Epithelial cell of alveolus of lung (primary cell): Measurements from ENCODE around the gene DCAF6. TPM values are rescaled to one million over a fixed set of nuclear protein-coding genes. Genes with fewer than 3 reads are reported as not detected.

Experiments used
- total RNA-seq: library from RNA; depleted of rRNA; stranded (reverse); fragments of >200 nt; gene quantifications from 2 replicates; pipeline ENCODE4 v1.2.1, GENCODE V29; 2015

The DCAF6 gene
- total RNA-seq: 31.9 and 51.0 TPM in 2 replicates

DNA sequence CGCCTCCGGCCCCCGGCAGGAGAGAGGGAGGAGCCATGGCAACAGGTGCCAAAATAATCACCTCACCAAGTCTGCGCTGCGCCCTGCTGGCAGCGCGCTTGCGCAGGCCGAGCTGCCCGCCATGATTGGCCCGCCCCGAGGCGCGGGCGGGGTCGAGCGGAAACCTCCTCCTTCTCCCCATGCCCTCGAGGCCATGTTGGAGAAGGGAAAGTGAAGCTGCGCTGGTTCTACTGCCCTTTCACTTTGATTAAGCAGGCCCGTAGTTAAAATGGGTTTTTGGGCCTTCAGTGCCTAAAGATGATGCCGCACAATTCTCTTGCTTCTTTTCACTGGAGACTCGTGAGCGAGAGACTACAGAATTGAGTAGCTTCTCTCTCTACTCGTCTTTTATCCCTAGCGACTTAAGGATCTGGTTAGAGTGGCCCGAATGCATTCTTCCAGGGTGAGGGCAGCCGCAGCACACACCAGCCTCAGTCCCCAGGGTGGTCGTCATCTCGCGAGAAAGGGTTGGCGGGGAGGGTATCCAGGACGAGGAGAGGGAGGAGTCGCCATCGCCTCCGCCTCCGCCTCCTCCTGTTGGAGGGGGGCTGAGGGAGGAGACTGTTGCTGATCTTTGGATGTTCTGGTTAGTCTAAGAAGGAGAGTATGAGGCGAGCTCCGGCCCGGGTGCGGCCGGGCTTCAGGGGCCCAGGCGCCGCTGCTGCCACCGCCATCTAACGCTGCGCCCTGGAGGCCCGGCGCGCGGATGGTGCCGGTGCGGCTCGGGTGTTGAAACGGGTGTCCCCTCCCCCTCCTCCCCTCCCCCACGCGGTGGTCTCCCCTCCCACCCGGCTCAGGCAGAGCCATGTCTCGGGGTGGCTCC lies at the start of gene DCAF6:
Gene DCAF6, plus strand, starts transcription at position 616 of the 862 bp plus-strand sequence. Its CDS starts 229 bp downstream, at position 845.

GRCh38 chr1:167913895-167914496 lies 22.5 kb upstream of the DCAF6 start, which contains the start of gene ADCY10:
ADCY10 (minus strand) TSS chr1:167914134; CDS start chr1:167905140, 8,994 bp downstream.

GRCh38 chr1:167936930-167937708 lies 636 bp downstream of the DCAF6 start, which contains the start of gene MPC2:
MPC2 (minus strand) TSS chr1:167937072; CDS start chr1:167935841, 1,231 bp downstream.

Other genes with a start within 250 kb of the DCAF6 start
- 56.5 and 93.9 TPM in 2 replicates for gene MPZL1, start 214.7 kb upstream of the DCAF6 start, total RNA-seq
- 0.78 and 1.2 TPM in 2 replicates for gene ADCY10, start 22.5 kb upstream of the DCAF6 start, total RNA-seq
- 21.8 and 36.7 TPM in 2 replicates for gene MPC2, start 389 bp downstream of the DCAF6 start, total RNA-seq
- 8.9 and 12.8 TPM in 2 replicates for gene GPR161, start 200.2 kb downstream of the DCAF6 start, total RNA-seq
- gene TIPRL, start 242.3 kb downstream of the DCAF6 start, total RNA-seq: 23.8 and 37.1 TPM in 2 replicates